Prostate gland (tissue), 2 donors: ENCODE measurements around the gene ERMARD. TPM values are rescaled to one million over a fixed set of nuclear protein-coding genes. Genes with fewer than 3 reads are reported as not detected.
A peak's percentile ranks its signal among the peaks of the same experiment; 100 is the strongest.

ENCODE experiments used
- DNase-seq: peaks from one replicate; pipeline ENCODE4 v3.0.0-alpha.2; 2019; ENCODE audit warnings: low spot score
- H3K27ac ChIP-seq, 2 donors: fragments of 200-600 bp; sonication (generic); 2 replicates each; pipeline ENCODE4 v1.5.1; 2017 to 2019
- H3K27me3 ChIP-seq: fragments of 200-600 bp; sonication (generic); replicated peaks from 2 replicates; pipeline ENCODE4 v1.5.1; 2019; ENCODE audit not compliant: insufficient read depth
- H3K36me3 ChIP-seq, 2 donors: fragments of 200-600 bp; sonication (generic); 1 replicate in 1 of 2; 2 replicates in 1 of 2; pipeline versions ENCODE4 v1.5.1 to v1.8.1; 2017 to 2019
- H3K4me1 ChIP-seq: fragments of 200-600 bp; sonication (generic); replicated peaks from 2 replicates; pipeline ENCODE4 v1.5.1; 2019
- H3K4me3 ChIP-seq, 2 donors: fragments of 200-600 bp; sonication (generic); 2 replicates each; pipeline ENCODE4 v1.5.1; 2017 to 2019
- H3K9me3 ChIP-seq: fragments of 200-600 bp; sonication (generic); 2 replicates; pipeline ENCODE4 v1.5.1; 2017
- POLR2A ChIP-seq: fragments of 450-650 bp; IDR thresholded peaks from one replicate; pipeline ENCODE4 v1.6.1; 2016; ENCODE audit warnings: antibody characterized with exemption, mild to moderate bottlenecking
- POLR2AphosphoS5 ChIP-seq: sonication (generic); formaldehyde crosslinking; IDR thresholded peaks from one replicate; pipeline ENCODE4 v1.6.1; 2017; ENCODE audit warnings: antibody characterized with exemption
- WGBS: methylation state at CpG from one replicate; pipeline ENCODE4 v1.1.5; 2018; 5-methylcytosine and 5-hydroxymethylcytosine counted together
- intact Hi-C: fragments of 100-400 bp; cut with DNase I; formaldehyde crosslinking; loops from one replicate; pipeline ENCODE4 v1.14.2; 2022
- total RNA-seq, 2 donors: library from RNA; depleted of rRNA; stranded (reverse); fragments of >200 nt; gene quantifications; one replicate each; pipeline ENCODE4 v1.1.0, GENCODE V29; 2016
- TF ChIP-seq, protein P1 (sequence below), 4 experiments: fragments of 200-600 bp in 2 of 4; fragments of 450-650 bp in 2 of 4; sonication (generic) in 2 of 4; IDR thresholded peaks; 1 replicate in 3 of 4; 2 replicates in 1 of 4; pipeline ENCODE4 v1.5.1; 2016 to 2019; ENCODE audit warnings: antibody characterized with exemption in 4 of 4, mild to moderate bottlenecking in 2 of 4, moderate library complexity in 2 of 4

ERMARD gene
- 10 to 100 TPM; 23.7 to 33.2 TPM for total RNA-seq

DNA sequence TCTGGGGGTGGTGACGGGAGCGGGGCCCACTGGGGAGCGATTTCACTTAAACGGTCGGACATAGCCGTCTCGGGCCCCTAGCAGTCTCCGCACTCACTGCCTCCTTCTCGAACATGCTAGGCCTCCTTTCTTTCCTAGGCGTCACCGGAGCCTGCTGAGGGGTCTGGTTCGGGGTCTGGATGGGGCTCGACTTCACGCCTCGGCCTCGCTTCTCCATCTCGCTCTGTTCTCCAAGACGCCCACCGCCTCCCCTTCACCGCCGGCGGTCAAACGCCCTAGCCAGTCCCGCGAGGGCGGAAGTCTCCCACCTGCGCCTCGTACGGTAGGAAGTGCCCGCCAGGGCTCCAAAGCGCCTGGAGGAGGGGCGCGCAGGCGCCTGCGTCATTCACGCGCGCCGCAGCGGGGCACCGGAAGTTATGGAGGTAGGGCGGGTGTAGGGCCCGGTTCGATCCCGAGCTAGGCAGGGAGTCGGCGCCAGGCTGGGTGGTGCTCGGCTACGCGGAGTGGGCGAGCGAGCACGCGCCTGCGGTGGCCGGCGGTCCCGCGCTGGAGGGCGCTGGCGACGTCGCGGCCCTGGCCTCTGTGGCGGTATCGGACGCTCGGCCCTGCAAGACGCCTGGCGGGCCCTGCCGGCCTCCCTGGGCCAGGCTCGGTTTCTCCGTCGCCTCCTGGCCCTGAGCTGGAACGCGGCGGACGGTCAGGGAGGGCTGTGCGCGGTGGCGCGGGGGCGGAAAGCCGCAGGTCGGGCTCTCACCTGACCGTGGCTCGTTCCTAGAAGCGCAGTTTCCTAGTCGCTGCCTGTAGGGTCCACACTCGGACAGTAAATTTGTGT, at the start of gene ERMARD, which contains the start of gene DYNLT2:
Gene ERMARD, plus strand, starts transcription at position 381 of the 832 bp plus-strand sequence. Its CDS starts 36 bp downstream, at position 417.
Gene DYNLT2, minus strand, starts transcription at position 331 of the 832 bp plus-strand sequence. Its CDS starts 114 bp downstream, at position 217.
- WGBS: under 1% methylated on average over 76 of the region's 90 CpGs
- no peaks in the 10 kb centered on the region for H3K27me3 ChIP-seq
- H3K9me3 ChIP-seq: no peaks in the 10 kb centered on the region
- TF ChIP-seq POLR2AphosphoS5: peak; percentile 98
- TF ChIP-seq, protein P1, sequence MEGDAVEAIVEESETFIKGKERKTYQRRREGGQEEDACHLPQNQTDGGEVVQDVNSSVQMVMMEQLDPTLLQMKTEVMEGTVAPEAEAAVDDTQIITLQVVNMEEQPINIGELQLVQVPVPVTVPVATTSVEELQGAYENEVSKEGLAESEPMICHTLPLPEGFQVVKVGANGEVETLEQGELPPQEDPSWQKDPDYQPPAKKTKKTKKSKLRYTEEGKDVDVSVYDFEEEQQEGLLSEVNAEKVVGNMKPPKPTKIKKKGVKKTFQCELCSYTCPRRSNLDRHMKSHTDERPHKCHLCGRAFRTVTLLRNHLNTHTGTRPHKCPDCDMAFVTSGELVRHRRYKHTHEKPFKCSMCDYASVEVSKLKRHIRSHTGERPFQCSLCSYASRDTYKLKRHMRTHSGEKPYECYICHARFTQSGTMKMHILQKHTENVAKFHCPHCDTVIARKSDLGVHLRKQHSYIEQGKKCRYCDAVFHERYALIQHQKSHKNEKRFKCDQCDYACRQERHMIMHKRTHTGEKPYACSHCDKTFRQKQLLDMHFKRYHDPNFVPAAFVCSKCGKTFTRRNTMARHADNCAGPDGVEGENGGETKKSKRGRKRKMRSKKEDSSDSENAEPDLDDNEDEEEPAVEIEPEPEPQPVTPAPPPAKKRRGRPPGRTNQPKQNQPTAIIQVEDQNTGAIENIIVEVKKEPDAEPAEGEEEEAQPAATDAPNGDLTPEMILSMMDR (IDR thresholded peaks at IDR 0.05): peak in 3 of 4 experiments; percentile 26 to 78 (median 58)
- TF ChIP-seq POLR2A: no peak
- intact Hi-C loops: loop anchor here (2.0 kb wide), 1 partner anchor 803 kb away; the partner anchor contains the start of gene TBP
- H3K4me1 ChIP-seq: peaks cover 4% of the 10 kb centered on the region
- peak within 1 kb of the TSS; percentile 95 to 96 for H3K27ac ChIP-seq
- H3K4me3 ChIP-seq: peak within 1 kb of the TSS; percentile 87 to 90
- peak; percentile 92 for DNase-seq
- H3K36me3 ChIP-seq: no peaks in the 10 kb centered on the region

DNA sequence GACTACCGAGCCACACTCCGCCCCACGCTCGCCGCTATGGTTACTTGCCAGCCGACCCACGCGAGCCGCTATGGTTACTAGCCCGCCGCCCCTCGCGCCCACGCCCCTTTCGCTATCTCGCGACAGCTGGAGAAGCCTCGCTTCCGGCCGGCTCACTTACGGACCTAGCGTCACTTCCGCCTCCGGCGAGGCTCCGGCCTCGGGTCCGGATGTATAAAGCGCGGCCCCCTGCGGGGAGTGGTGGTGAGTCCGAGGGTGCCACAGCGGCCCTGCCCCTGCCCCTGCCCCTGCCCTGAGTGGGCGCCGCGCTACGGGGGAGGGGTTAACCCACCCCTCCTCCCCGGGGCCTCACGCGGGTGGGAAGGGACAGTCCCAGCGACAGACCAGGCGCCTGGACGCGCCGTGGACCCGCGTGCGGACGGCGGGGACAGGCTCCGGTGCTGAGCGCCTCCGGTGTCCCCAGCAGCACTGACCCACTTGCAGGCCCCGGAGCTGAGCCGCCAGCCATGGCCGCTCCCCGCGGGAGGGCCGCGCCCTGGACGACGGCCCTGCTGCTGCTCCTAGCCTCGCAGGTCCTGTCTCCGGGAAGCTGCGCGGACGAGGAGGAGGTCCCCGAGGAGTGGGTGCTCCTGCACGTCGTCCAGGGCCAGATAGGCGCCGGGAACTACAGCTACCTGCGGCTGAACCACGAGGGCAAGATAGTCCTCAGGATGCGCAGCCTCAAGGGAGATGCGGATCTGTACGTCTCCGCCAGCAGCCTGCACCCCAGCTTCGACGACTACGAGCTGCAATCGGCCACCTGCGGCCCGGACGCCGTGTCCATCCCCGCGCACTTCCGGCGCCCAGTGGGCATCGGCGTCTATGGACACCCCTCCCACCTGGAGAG, 49.2 kb upstream of the ERMARD start, which contains the start of the genes C6orf120 and WDR27:
Gene C6orf120, plus strand, starts transcription at position 173 of the 886 bp plus-strand sequence. Its CDS starts 334 bp downstream, at position 507.
Gene WDR27, minus strand, starts transcription at position 76 of the 886 bp plus-strand sequence. CDS start 13,024 bp downstream, outside the sequence.
- intact Hi-C loops: loop anchor here (1.0 kb wide), 1 partner anchor 22 kb away; the partner anchor contains the start of gene PHF10

DNA sequence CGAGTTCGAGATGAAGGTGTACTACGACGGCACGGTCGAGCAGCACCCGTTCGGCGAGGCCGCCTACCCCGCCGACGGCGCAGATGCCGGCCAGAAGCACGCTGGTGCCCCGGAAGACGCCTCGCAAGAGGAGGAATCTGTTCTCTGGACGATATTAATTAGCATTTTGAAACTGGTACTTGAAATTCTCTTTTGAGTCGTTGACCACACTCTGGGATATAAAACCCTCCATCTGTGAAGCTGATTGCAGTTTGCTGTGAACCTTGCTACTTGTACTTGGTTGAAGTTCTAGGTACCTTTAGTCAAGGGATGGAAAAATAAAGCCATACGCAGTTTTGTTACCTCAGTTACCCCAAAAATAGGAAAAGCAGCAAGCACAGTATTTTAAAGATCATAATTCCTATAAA, 48.6 kb upstream of the ERMARD start:
- Histone ChIP-seq H3K4me1 (no peaks in the 10 kb centered on the region), H3K27ac (peak overlapping the region; percentile 95), H3K27me3 (no peaks in the 10 kb centered on the region), H3K9me3 (no peaks in the 10 kb centered on the region), H3K4me3 (peak overlapping the region; percentile 95 to 97), H3K36me3 (no peaks in the 10 kb centered on the region)
- intact Hi-C loops: loop anchor here (1.0 kb wide), 1 partner anchor 21 kb away; the partner anchor contains the start of gene PHF10
- 5% methylated on average over 22 of the region's 22 CpGs for WGBS
- TF ChIP-seq POLR2AphosphoS5: no peak
- TF ChIP-seq POLR2A: no peak
- TF ChIP-seq, protein P1 (IDR thresholded peaks at IDR 0.05): no peak
- no peak for DNase-seq

More for the DNA sequence above, 49.2 kb upstream of the ERMARD start, which contains the start of the genes C6orf120 and WDR27:
- Histone ChIP-seq H3K27me3 (no peaks in the 10 kb centered on the region), H3K4me3 (peak within 1 kb of the TSS; percentile 95 to 97), H3K4me1 (no peaks in the 10 kb centered on the region), H3K9me3 (no peaks in the 10 kb centered on the region), H3K36me3 (no peaks in the 10 kb centered on the region), H3K27ac (peak within 1 kb of the TSS; percentile 95)
- WGBS: under 1% methylated on average over 77 of the region's 92 CpGs
- peak; percentile 93 for DNase-seq
- TF ChIP-seq POLR2AphosphoS5 (peak; percentile 96), POLR2A (peak; percentile 94)
- TF ChIP-seq, protein P1 (IDR thresholded peaks at IDR 0.05): peak in 1 of 4 experiments; percentile 20

DNA sequence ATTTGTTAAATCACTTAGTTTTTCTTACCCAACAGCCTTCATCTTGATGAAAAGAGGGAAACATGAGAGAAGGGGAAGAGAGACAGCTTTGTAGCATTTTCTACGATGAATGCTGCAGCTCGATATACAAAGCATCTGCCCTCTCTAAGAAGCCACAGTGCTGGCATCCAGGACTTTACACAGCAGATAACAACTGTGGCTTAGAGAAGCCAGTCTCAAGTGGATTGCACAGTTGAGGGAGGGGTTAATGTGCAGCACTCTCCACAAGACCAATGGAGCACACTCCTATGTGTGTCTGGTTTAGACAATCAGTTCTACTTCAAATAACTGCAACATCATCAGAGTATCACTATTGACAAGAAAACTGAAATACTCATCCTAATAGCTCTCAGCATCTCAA, 43.6 kb upstream of the ERMARD start:
- no peaks in the 10 kb centered on the region for H3K9me3 ChIP-seq
- DNase-seq: no peak
- TF ChIP-seq POLR2AphosphoS5 (no peak), POLR2A (no peak)
- TF ChIP-seq, protein P1 (IDR thresholded peaks at IDR 0.05): no peak
- H3K27me3 ChIP-seq: no peaks in the 10 kb centered on the region
- H3K36me3 ChIP-seq: peaks cover 0 to 4% of the 10 kb centered on the region in 2 donors
- no peak overlapping the region for H3K27ac ChIP-seq
- WGBS: 91% methylated on average over 2 of the region's 2 CpGs
- H3K4me1 ChIP-seq: no peaks in the 10 kb centered on the region
- intact Hi-C loops: no loop called here
- H3K4me3 ChIP-seq: no peak overlapping the region
